NCI-H1436 (cell line): ENCODE results near the gene HOXB3.
A peak's percentile ranks its signal among the peaks of the same experiment; 100 is the strongest.

Experiments
- DNase-seq: peaks from one replicate; lab custom pipeline; 2025; lab: John Stamatoyannopoulos, UW

HOXB3 gene

GRCh38 chr17:48612456-48612853 lies 22.4 kb upstream of the HOXB3 start:
- peak; percentile 23 for DNase-seq

GRCh38 chr17:48611681-48612455 lies 21.8 kb upstream of the HOXB3 start:
- peak; percentile 44 for DNase-seq

- DNase-seq: no peak
Measured at GRCh38 chr17:48611213-48611612, 21.2 kb upstream of the HOXB3 start.

- peak; percentile 59 for DNase-seq
Measured at GRCh38 chr17:48610282-48611211, 20.5 kb upstream of the HOXB3 start, which contains the start of gene HOXB7. Gene HOXB7, minus strand, starts transcription at chr17:48611017. Its CDS starts 99 bp downstream, at chr17:48610918.

GRCh38 chr17:48609759-48610281 lies 19.8 kb upstream of the HOXB3 start:
- DNase-seq: no peak

- no peak for DNase-seq
Measured at GRCh38 chr17:48609033-48609432, 19.0 kb upstream of the HOXB3 start.

- no peak for DNase-seq
Measured at GRCh38 chr17:48608494-48608834, 18.4 kb upstream of the HOXB3 start.

- no peak for DNase-seq
Measured at GRCh38 chr17:48606892-48607614, 17.0 kb upstream of the HOXB3 start.

GRCh38 chr17:48605991-48606891 lies 16.2 kb upstream of the HOXB3 start:
- DNase-seq: no peak

GRCh38 chr17:48605409-48605919 lies 15.4 kb upstream of the HOXB3 start:
- DNase-seq: no peak

GRCh38 chr17:48604770-48605329 lies 14.8 kb upstream of the HOXB3 start, which contains the start of gene HOXB6:
Gene HOXB6, minus strand, starts transcription at chr17:48604986. Its CDS starts 6,836 bp downstream, at chr17:48598150.
- no peak for DNase-seq

- no peak for DNase-seq
Measured at GRCh38 chr17:48603959-48604769, 14.1 kb upstream of the HOXB3 start.

GRCh38 chr17:48601539-48602425 lies 11.7 kb upstream of the HOXB3 start:
- DNase-seq: no peak

- no peak for DNase-seq
Measured at GRCh38 chr17:48601207-48601538, 11.1 kb upstream of the HOXB3 start.

GRCh38 chr17:48600244-48601098 lies 10.4 kb upstream of the HOXB3 start:
- DNase-seq: no peak

- no peak for DNase-seq
Measured at GRCh38 chr17:48599354-48599753, 9.3 kb upstream of the HOXB3 start.

GRCh38 chr17:48598736-48599135 lies 8.7 kb upstream of the HOXB3 start:
- DNase-seq: no peak
